ENCODE measurements around the gene RAD51AP1.

DNA sequence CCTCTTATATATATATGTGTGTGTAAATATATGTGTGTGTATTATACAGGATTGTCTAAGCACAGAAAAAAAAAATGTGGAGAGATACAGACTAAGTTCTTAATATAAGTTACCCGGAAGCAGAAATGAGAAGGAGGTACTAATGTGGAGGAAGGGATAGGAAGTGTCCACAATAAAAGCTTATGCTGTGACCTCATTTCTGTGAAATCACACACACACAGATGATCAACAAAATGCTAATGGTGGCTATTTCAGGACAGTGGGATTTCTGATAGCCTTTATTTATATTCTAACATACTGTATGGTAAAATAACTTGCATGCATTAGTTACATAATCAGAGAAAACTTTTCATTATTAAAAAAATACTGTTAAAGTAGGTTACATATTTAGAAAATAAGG is 8.5 kb upstream of the RAD51AP1 start:
- TF ChIP-seq, protein P1, sequence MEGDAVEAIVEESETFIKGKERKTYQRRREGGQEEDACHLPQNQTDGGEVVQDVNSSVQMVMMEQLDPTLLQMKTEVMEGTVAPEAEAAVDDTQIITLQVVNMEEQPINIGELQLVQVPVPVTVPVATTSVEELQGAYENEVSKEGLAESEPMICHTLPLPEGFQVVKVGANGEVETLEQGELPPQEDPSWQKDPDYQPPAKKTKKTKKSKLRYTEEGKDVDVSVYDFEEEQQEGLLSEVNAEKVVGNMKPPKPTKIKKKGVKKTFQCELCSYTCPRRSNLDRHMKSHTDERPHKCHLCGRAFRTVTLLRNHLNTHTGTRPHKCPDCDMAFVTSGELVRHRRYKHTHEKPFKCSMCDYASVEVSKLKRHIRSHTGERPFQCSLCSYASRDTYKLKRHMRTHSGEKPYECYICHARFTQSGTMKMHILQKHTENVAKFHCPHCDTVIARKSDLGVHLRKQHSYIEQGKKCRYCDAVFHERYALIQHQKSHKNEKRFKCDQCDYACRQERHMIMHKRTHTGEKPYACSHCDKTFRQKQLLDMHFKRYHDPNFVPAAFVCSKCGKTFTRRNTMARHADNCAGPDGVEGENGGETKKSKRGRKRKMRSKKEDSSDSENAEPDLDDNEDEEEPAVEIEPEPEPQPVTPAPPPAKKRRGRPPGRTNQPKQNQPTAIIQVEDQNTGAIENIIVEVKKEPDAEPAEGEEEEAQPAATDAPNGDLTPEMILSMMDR (IDR thresholded peaks at IDR 0.05): no peak
- no peak for TF ChIP-seq POLR2A (IDR thresholded peaks at IDR 0.05)
